ENCODE data around the gene COL2A1.

The COL2A1 gene

DNA sequence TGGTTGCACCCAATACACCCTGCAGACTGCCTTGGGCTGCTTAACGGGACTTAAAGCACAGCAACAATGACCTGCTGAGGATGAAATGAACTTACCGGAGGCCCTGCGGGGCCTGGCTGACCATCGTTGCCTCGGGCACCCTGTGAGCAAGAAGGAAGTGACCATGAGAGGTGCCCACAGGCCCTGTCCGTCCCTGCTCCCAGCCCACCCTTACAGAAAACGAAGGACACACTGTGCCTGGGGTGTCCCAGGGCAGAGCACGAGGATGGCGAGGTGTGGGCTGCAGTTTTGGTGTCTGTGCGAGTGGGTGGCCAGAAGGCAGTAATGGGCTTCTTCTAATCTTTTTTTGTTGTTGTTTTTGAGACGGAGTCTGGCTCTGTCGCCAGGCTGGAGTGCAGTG lies 14.6 kb downstream of the COL2A1 start:
- no peak for DNase-seq (ENCODE audit: low spot score)

DNA sequence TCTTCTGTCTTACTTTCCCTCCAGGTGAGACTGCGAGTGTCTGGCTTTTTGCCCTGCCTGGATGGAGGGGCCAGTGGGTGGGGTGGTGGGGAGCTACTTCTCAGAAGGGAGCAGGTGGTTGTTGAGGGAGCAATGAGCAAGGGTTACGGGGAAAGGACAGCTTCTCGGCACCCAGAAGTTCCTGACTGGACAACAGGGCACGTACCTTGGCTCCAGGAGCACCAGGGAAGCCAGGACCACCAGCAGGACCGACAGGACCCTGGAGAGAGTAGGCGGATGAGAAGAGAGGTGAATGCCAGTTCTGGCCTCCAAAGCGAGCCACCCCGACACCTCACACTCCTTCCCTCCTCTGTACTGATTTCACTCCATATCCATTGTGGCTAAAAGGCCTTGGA lies 15.3 kb downstream of the COL2A1 start:
- DNase-seq (ENCODE audit: low spot score), result no peak

DNA sequence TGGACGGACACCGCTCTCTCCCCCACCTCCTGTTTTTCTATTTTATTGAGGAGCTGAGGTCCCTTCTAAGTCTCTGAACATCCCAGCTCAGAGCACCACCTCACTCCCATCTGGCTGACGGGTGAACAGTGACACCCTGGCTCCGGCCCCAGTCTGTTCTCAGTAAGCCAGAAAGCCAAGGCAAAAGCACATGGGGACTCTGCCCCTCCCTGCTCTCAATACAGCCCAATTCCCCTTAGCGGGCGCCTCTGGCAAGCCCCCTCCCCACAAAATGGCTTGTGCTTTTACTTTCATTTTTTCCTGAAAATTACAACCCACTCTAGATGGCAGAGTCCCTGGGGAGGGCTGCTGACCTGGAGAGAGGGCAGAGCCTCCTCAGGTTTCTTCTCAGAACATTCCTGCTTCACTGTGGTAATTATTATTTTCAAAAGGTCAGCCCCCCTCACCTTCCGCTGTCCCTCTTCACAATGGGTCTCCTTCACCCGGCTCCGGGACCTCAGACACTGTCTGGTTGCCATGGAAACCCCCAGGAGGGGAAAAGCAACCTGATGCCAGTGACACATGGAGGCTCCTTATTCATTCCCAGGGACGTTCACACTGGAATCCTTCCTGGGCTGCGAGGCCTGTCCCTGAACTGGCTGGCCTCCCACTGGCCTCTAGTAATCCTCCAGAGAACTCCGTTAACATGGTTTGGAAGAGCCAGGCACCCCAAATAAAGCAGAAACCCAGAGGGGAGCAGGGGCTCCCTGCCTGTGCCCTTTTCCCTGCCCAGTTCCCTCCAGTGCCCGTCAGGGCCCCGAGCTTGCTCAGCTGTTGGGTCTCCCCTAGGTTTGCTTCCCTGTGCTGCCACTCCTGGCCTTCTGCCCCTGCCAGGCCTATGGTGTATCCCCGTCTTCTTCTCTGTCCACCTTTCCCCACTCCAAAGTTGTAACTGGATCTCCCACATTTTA lies 15.9 kb downstream of the COL2A1 start:
- no peak for DNase-seq (ENCODE audit: low spot score)

DNA sequence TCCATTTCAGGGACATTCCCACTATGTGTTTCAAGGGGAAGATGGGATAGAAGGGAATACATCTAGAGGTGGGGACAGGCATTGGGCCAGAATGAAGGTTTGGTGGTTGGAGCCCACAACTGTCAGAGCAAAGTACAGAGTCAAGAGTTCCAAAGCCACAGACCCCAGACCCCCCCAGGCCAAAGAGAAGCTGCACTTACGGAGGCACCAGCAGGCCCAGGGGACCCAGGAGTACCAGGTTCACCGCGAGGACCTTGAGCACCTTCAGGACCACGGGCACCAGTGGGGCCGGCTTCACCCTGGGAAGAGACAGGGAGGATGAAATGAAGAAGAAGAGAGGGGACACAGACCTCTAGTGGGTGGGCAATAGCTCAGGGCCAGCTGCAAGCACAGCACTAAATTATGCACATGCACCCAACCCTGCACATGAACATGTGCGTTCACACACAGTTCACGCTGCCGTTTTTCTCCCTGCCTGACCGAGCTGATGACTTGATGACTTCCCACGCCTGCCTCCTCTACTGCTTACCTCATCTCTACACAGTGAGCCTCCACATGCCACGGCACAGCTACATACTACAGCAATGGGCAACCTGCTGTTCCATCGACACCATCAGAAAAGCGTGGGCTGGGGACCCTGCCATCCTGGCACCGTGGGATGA lies 16.7 kb downstream of the COL2A1 start:
- DNase-seq (ENCODE audit: low spot score), result no peak

DNA sequence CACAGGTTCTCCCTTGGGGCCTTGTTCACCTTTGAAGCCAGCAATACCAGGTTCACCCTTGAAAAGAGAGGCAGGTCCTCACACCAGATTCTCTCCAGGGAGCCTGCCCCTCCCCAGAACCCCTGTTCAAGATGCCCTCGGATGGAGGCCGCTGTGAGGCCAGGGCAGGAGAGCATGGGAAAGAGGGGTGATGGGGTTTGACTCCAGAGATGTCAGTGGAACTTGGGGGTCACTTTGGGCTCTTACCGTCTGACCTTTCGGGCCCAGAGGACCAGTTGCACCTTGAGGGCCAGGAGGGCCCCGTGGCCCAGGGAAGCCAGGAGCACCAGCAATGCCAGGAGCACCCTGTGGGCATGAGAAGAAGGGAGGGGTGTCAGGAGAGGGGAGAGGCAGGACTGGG lies 17.4 kb downstream of the COL2A1 start:
- DNase-seq (ENCODE audit: low spot score), result no peak

DNA sequence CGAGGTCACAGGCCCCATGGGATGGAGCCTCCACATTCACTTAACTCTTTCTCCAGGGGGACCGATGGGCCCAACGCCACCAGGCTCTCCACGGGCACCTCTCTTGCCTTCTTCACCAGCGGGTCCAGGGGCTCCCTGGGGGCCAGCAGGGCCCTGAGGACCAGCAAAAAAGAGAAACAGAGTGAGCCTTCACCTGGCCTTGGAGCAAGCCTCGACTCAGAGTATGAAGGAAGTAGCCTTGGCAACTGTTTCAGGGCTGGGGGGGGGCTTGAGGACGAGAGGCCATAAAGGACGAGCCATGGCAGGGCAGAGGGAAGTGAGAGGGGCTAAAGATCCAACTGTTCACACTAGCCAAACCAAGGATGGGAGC lies 18.0 kb downstream of the COL2A1 start:
- DNase-seq (ENCODE audit: low spot score), result no peak

DNA sequence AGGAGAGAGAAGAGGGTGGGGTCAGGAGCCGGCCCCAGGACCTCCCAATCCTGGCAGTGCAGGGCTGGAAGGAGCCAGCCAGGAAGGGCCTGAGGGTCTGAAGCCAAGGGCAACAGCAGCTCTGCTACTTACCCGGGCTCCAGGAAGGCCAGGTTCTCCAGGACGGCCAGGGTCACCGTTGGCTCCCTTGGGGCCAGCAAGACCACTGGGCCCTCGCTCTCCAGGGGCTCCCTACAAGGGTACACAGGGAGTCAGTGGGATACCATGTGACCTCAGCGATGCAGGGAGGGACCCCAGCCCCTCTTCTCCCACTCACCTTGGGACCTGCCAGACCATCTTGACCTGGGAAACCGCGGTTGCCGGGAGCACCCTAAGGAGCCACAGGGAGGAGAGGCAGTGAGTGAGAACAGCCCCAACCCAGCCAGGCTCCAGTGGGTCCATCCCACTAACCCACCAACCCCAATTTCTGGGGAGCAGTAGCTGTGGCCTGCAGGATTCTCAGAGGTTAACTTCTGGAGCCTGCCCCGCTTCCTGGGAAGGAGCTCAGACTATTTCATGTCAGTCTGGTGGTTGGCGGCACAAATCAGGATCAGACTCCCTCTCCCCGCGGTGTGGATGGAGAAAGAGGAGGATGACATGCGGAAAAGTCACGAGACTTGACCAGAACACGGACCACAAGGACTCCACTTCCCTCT lies 18.5 kb downstream of the COL2A1 start:
- no peak for DNase-seq (ENCODE audit: low spot score)

DNA sequence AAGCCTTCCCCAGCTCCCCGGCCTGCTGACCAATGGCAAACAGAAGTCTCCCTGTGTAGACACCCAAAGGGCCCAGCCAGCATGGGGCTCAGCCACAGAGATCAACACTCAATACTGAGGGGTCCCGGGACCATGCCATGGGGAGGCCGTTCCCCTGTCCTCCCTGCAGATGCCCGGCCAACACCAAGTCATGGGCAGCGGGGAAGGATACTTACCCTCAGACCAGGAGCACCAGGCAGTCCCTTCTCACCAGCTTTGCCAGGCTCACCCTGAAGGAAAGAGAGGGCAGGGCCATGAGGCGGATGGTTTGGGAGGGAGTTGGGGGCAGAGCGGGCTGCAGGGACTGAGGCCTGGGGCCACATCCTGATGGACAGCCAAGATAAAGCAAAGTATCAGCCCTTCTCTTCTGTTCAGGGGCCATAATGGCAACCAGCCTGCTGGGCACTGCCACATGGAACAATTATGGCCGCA lies 19.9 kb downstream of the COL2A1 start:
- no peak for DNase-seq (ENCODE audit: low spot score)

DNA sequence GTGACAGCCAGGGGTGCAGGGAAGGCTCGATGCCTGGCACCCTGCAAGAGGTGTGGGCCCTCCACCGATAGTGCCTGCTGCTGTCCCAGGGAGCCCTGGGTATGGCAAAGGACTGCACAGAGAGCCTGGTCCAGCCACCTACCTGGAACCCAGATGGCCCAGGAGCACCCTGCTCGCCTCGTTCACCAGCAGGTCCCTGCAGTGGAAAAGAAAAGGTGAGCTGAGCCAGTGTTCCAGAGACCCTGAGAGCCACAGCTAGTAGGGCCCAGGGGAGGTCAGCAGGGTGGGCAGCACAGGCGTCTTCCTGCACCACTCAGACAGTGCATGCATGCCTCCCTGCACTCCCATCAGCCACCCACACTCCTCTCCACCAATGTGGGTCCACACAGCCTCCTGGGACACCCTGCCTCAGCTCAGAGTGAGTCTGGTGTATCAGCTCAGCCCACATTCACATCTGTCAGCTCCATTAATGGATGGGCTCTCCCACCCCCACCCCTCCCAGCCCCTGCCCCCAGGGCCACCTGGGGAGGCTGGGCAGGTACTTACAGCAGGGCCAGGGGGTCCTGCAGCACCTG lies 20.6 kb downstream of the COL2A1 start:
- DNase-seq (ENCODE audit: low spot score), result no peak

DNA sequence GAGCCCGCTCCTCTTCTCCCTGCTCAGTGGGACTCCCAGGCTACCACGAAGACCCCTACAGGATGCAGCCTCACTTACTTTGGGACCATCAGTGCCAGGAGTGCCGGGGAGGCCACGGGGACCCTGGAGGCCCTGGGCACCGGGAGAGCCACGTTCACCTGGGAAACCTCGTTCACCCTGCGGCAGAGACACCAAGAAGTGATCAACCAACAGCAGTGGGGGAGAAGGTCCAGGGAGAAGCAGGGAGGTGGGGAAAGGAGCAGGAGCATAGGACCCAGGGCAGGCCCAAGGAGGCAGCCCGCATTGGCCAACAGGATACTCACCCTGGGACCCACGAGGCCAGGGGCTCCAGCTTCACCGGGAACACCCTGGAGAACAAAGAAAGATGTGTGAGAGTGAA lies 21.5 kb downstream of the COL2A1 start:
- no peak for DNase-seq (ENCODE audit: low spot score)

DNA sequence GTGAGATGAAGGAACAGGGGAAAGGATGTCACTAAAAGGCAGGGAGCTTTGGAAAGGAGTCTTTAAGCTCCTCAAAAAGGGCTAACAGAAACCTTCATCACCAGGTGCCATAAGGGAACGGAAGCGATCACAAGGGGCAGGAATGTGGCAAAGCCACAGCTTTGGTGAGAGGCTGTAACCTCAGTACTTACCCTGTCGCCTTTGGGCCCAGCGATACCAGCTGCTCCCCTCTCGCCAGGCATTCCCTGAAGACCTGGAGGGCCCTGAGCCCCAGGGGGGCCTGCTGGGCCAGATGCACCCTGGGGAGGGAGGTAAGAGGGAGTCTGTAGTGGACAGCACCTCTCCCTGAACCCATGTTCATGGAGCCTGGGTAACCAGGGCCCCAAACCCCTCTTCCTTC lies 22.0 kb downstream of the COL2A1 start:
- no peak for DNase-seq (ENCODE audit: low spot score)

DNA sequence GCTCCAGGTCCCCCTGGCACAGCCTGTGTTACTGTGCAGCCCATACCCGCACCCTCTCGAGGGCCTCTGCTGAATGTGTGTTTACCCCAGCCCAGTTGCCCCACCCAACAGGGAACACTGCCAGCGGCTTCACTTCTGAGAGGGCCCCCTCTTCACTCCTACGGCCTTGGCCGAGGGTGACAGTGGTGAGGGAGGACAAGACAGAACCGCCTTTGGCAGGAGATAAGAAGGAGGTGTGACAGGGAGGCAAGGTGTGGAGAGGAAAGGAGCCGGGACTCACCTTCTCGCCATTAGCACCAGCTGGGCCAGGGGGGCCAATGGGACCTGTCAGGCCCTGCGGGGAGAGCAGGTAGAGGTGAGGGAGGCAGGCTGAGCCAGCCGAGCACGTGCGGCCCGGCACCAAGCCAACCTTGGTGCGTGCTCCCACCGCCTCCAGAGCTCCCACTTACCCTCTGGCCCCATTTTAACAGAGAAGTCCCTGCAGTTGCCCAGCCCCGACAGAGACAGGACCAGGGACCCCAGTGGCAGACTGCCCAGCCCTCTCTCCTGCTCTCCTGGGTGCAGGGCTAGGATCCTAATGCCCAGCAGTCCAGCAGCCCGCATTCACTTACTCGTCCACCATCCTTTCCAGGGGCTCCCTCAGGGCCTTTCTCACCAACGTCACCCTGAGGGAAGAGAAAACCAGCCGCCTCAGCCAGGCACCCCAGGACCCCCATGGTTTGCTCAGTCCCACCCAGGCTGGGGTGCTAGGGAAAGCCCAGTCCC lies 22.6 kb downstream of the COL2A1 start:
- no peak for DNase-seq (ENCODE audit: low spot score)

DNA sequence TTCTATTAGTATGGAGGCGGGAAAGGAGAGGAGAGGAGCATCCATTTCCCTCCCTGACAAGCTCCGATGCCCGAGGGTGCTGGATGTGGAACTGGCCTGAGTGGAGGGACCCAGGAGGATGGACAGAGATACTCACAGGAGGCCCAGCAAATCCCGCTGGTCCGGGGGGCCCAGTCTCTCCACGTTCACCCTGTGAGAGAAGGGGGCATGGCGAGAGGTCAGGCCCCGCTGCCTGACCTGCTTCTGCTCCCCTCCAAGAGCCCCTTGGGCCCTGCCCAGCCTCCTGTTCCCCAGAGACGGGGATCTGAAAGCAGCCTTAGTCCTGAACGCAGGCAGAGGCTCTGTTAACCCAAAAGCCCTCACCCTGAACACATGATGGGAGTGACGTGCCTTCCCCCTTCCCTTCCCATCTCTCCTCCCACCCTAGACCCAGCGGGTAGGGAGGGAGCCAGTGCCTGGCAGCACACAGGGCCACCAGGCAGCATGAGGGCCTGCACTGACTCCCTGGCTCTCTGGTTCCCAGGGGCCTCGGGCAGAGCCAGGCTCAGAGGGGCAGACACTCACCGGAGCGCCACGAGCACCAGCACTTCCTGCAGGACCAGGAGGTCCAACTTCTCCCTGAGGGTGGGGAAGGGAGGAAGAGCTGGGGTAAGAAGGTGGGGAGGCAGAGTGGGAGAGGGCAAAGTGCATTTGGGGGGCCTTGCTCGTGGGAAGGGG lies 23.3 kb downstream of the COL2A1 start:
- DNase-seq (ENCODE audit: low spot score), result no peak

DNA sequence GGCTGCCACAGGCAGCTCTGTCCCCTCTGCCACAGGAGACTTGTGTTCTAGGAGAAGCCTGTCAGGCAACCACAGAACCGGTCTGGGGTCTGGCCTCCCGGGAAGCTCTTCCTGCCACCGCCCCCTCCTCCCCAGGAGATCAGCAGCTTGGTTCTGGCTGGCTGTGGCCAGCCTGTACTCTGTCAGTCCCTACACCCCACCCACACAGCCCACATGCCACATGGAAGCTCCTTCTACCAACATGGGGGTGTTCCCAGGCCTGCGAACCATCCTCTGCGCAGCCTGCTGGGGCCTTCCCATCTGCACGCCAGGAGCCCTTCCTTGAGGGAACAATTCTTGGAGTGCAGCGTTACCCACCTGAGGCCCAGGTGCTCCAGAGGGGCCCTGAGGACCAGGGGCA lies 24.1 kb downstream of the COL2A1 start:
- no peak for DNase-seq (ENCODE audit: low spot score)

DNA sequence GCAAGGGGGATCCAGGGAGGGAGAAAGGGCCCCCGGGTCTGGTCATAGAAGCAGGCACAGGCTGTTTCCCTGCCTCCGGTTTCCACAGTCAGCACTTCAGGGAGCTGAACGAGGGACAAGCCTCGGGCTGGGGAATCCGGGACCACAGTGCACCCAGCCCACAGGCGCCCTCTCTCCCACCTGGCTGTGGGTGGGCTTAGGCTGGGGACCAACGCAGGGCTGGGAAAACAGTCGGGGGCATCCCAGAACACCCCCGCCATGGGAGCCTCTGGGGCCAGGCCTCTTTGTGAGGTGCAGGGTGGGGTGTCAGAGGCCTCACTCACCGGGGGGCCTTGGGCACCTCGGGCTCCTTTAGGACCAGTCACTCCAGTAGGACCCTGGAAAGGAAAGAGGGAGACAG lies 24.6 kb downstream of the COL2A1 start:
- no peak for DNase-seq (ENCODE audit: low spot score)

DNA sequence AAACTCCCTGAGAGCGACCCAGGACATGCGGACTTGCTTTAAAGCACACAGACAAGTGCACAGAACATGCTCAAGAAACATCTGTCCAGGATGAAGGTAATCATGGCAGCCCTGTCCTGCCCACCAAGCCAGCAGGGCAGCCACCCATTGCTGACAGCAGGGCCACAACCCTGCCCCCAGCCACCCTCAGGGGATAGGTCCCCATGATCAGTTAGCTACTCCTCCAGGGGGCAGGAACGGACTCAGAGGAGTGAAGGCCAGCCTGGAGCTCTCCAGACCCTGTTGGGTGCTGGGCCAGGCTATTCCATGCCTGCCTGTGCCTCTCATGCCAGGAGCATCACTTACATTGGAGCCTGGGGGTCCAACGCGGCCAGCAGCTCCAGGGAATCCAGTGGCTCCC lies 25.1 kb downstream of the COL2A1 start:
- DNase-seq (ENCODE audit: low spot score), result no peak

DNA sequence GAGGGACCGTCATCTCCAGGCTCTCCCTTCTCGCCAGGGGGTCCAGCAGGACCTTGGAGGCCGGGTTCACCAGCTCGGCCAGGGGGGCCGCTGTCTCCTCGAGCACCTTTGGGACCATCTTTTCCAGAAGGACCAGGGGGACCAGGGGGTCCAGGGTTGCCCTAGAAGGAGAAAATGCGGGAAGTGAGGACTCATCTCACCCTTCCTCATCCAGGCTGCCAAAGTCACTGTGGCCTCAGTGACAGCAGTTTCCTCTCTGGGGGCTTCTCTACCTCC lies 25.7 kb downstream of the COL2A1 start:
- DNase-seq (ENCODE audit: low spot score), result no peak

DNA sequence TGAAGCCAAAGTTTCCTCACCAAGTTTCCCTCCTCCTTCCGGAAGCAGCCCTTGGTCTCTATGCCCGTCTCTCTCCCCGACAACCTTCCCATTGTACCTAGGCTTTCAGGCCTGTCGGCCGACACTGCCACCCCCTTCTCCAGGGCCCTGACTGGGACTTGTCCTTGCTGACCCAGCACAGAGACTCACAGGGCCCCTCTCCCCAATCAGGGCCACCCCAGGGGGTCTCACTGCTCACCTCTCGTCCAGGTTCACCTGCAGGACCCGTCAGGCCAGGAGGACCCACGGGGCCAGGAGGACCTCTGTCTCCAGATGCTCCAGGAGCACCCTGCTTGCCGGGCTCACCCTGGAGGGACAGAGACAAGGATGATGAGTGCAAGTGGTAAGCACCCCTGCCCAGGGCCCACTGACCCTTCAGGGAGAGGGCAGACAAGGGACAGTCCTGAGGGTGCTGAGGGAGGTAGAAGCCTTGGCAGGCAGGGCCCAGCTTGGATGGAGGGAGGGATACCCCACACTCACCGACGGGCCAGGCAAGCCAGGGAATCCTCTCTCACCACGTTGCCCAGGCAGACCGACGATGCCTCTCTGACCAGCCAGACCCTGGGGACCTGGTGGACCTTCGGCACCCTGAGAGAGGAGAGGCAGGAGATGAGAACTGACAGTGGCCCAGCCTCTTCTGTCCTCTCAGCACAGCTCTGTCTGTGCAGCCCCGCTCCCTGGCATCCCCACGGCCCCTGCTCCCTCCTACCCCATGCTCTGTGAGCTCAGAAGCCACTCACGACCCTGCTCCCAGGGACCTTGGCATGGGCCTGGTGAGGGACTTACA lies 26.3 kb downstream of the COL2A1 start:
- no peak for DNase-seq (ENCODE audit: low spot score)

DNA sequence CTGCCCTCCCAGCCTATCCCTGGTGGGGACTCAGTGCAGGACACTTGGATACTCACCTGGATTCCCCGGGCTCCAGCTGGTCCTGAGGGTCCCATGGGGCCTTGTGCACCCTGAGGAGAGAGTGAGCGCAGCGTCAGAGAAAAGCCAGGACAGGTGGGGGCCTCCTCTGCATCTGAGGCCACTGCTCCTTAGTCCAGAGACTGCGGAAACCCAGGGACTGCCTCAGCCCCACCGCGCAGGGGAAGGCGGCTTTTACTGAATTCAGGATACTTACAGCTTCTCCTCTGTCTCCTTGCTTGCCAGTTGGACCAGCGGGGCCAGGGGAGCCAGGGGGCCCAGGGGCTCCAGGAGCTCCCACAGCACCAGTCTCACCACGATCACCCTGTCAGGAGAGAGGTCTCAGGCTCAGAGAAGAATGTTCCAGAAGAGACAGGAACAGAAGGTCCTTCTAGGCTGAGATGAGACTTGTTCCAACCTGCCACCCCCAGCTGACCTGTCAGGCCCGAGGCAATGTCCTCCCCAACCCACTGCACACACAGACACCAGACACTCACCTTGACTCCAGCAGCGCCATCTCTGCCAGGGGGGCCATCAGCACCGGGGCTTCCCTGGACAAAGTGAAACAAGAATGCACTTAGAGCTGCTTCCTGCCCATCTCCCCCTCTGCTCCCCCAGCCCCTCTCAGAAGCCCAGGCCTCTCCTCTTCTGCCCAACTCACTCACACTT lies 27.1 kb downstream of the COL2A1 start:
- DNase-seq (ENCODE audit: low spot score), result no peak

DNA sequence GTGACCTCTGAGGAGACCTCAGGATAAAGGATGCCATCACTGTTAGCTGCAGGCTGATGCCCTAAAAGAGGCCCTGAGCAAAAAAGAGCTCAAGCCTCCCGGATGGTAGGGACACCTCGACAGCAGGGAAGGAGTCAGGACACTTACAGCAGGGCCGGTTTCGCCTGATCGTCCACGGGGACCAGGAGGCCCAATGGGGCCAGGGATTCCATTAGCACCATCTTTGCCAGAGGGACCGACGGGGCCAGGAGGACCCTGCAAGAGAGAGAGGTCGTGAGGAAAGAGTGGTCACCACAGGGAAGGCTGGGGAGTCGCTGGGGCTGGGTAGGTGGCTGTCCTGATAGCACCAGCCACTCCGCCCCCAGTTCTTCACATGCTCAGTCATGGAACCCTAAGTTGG lies 28.5 kb downstream of the COL2A1 start:
- no peak for DNase-seq (ENCODE audit: low spot score)

All from hematopoietic multipotent progenitor cell treated with erythropoietin and hydrocortisone succinate and interleukin-3 and kit ligand, for 15 days (in vitro differentiated cells).